GM19193 (cell line): ENCODE measurements around the gene MRC1.

Source experiments
- POLR2A ChIP-seq: IDR thresholded peaks from 4 replicates; pipeline ENCODE4 v1.6.1; 2011; ENCODE audit not compliant: insufficient read depth, insufficient read length; ENCODE audit errors: extremely low read depth

MRC1 gene

GRCh38 chr10:17951868-17952371 is 142.8 kb downstream of the MRC1 start, which contains the start of gene SLC39A12:
Gene SLC39A12 (plus strand): TSS chr10:17951918. CDS start chr10:17953277, 1,359 bp downstream.
- TF ChIP-seq POLR2A, result no peak

DNA sequence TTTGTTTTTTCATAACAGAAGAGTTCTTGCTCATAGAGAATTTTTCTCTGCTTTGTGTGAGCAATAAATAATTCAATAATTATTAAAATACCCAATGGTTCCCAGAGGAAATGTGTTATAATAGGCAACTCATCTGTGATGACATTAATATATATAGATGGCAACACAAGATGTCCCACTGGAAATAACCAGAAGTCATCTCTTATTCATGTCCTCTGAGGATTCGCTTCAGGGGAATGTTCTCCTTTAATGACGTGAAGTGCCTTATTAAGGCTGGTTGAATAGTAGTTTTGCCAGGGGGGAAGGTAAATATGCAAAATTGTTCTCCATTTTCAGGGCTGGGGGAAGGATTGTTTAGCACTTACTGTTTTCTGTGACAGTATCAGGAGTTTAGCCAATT is 145.7 kb downstream of the MRC1 start:
- TF ChIP-seq POLR2A, result no peak

GRCh38 chr10:17958049-17958448 is 148.9 kb downstream of the MRC1 start:
- TF ChIP-seq POLR2A, result no peak

DNA sequence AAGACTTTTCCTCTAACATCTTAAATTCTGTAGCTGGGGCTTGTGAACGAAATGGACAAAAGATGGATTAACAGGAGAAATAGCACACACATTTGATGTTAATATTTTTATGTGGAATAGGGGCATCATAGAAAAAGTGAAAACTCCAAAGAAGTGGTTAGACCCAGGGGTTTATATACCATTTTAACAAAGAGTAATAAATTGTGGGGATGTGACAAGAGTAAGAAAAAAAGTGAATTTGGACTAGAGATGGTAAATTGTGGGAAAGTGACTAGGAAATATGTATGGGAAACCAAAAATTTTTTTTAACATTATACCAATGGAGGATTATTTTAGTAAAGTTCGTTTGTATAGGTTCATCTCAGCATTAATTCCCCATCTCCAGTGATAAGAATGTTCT is 150.7 kb downstream of the MRC1 start:
- TF ChIP-seq POLR2A, result no peak
